ENCODE data around the gene LY9. TPM values are rescaled to one million over a fixed set of nuclear protein-coding genes. Genes with fewer than 3 reads are reported as not detected.

LY9 gene
- total RNA-seq, 1 donor from 2014 or later, result not detected

- Mint-ChIP-seq H3K27me3 (ENCODE audit: unreplicated experiment) (peaks cover 2% of the 10 kb centered on the region), H3K4me3 (ENCODE audit: unreplicated experiment) (no peak overlapping the region), H3K27ac (ENCODE audit: unreplicated experiment) (no peak overlapping the region), H3K4me1 (ENCODE audit: unreplicated experiment) (no peaks in the 10 kb centered on the region), H3K9me3 (ENCODE audit: unreplicated experiment) (no peaks in the 10 kb centered on the region), H3K36me3 (ENCODE audit: unreplicated experiment) (no peaks in the 10 kb centered on the region)
- no peak for TF ChIP-seq CTCF (IDR thresholded peaks at IDR 0.05)
- no peak for DNase-seq (ENCODE audit: extremely low spot score, unreplicated experiment)
Observed at GRCh38 chr1:160835751-160836150, 39.8 kb downstream of the LY9 start.

GRCh38 chr1:160836561-160836960, 40.6 kb downstream of the LY9 start:
- H3K4me1 Mint-ChIP-seq (ENCODE audit: unreplicated experiment), result no peaks in the 10 kb centered on the region
- H3K4me3 Mint-ChIP-seq (ENCODE audit: unreplicated experiment), result no peak overlapping the region
- no peak for DNase-seq (ENCODE audit: extremely low spot score, unreplicated experiment)
- H3K27me3 Mint-ChIP-seq (ENCODE audit: unreplicated experiment), result peaks cover 2% of the 10 kb centered on the region
- H3K27ac Mint-ChIP-seq (ENCODE audit: unreplicated experiment), result no peak overlapping the region
- TF ChIP-seq CTCF (IDR thresholded peaks at IDR 0.05), result no peak
- no peaks in the 10 kb centered on the region for H3K36me3 Mint-ChIP-seq (ENCODE audit: unreplicated experiment)
- no peaks in the 10 kb centered on the region for H3K9me3 Mint-ChIP-seq (ENCODE audit: unreplicated experiment)

- no peaks in the 10 kb centered on the region for H3K36me3 Mint-ChIP-seq (ENCODE audit: unreplicated experiment)
- H3K4me1 Mint-ChIP-seq (ENCODE audit: unreplicated experiment), result no peaks in the 10 kb centered on the region
- no peak for TF ChIP-seq CTCF (IDR thresholded peaks at IDR 0.05)
- peaks cover 2% of the 10 kb centered on the region for H3K27me3 Mint-ChIP-seq (ENCODE audit: unreplicated experiment)
- no peak overlapping the region for H3K27ac Mint-ChIP-seq (ENCODE audit: unreplicated experiment)
- no peak for DNase-seq (ENCODE audit: extremely low spot score, unreplicated experiment)
- no peaks in the 10 kb centered on the region for H3K9me3 Mint-ChIP-seq (ENCODE audit: unreplicated experiment)
- no peak overlapping the region for H3K4me3 Mint-ChIP-seq (ENCODE audit: unreplicated experiment)
Observed at GRCh38 chr1:160836981-160837557, 41.1 kb downstream of the LY9 start.

- TF ChIP-seq CTCF (IDR thresholded peaks at IDR 0.05), result no peak
- Mint-ChIP-seq H3K27me3 (ENCODE audit: unreplicated experiment) (peaks cover 2% of the 10 kb centered on the region), H3K9me3 (ENCODE audit: unreplicated experiment) (no peaks in the 10 kb centered on the region), H3K4me3 (ENCODE audit: unreplicated experiment) (no peak overlapping the region), H3K27ac (ENCODE audit: unreplicated experiment) (no peak overlapping the region), H3K36me3 (ENCODE audit: unreplicated experiment) (no peaks in the 10 kb centered on the region), H3K4me1 (ENCODE audit: unreplicated experiment) (no peaks in the 10 kb centered on the region)
- DNase-seq (ENCODE audit: extremely low spot score, unreplicated experiment), result no peak
Observed at GRCh38 chr1:160837558-160838205, 41.7 kb downstream of the LY9 start.

GRCh38 chr1:160838888-160839287, 42.9 kb downstream of the LY9 start:
- no peak for DNase-seq (ENCODE audit: extremely low spot score, unreplicated experiment)
- no peak overlapping the region for H3K4me3 Mint-ChIP-seq (ENCODE audit: unreplicated experiment)
- no peak overlapping the region for H3K27ac Mint-ChIP-seq (ENCODE audit: unreplicated experiment)
- peaks cover 2% of the 10 kb centered on the region for H3K27me3 Mint-ChIP-seq (ENCODE audit: unreplicated experiment)
- no peaks in the 10 kb centered on the region for H3K4me1 Mint-ChIP-seq (ENCODE audit: unreplicated experiment)
- TF ChIP-seq CTCF (IDR thresholded peaks at IDR 0.05), result no peak
- H3K36me3 Mint-ChIP-seq (ENCODE audit: unreplicated experiment), result no peaks in the 10 kb centered on the region
- H3K9me3 Mint-ChIP-seq (ENCODE audit: unreplicated experiment), result no peaks in the 10 kb centered on the region
